GM19467 (cell line): ENCODE measurements around the gene CRELD2.

ENCODE experiments used
- ATAC-seq: cut with Tn5 transposase; IDR thresholded peaks from one replicate; pipeline ENCODE4 v1.9.1; 2021; ENCODE audit warnings: mild to moderate bottlenecking, moderate library complexity; ENCODE audit not compliant: unreplicated experiment

The CRELD2 gene

GRCh38 chr22:49910229-49911155 is 7.9 kb upstream of the CRELD2 start:
- ATAC-seq, result no peak

- no peak for ATAC-seq
Observed at GRCh38 chr22:49911881-49912625, 6.4 kb upstream of the CRELD2 start.

- ATAC-seq, result no peak
Observed at GRCh38 chr22:49913026-49913425, 5.4 kb upstream of the CRELD2 start.

- ATAC-seq, result no peak
Observed at GRCh38 chr22:49913446-49913845, 5.0 kb upstream of the CRELD2 start.

GRCh38 chr22:49914256-49914655 is 4.2 kb upstream of the CRELD2 start:
- no peak for ATAC-seq

GRCh38 chr22:49915610-49916009 is 2.8 kb upstream of the CRELD2 start:
- ATAC-seq, result no peak

GRCh38 chr22:49916831-49917230 is 1.6 kb upstream of the CRELD2 start:
- no peak for ATAC-seq

GRCh38 chr22:49918911-49919881 is 762 bp downstream of the CRELD2 start:
- ATAC-seq, result no peak

GRCh38 chr22:49920859-49921258 is 2.4 kb downstream of the CRELD2 start:
- no peak for ATAC-seq

- no peak for ATAC-seq
Observed at GRCh38 chr22:49921508-49922278, 3.3 kb downstream of the CRELD2 start.

- no peak for ATAC-seq
Observed at GRCh38 chr22:49922484-49922883, 4.0 kb downstream of the CRELD2 start.

- no peak for ATAC-seq
Observed at GRCh38 chr22:49922926-49923325, 4.5 kb downstream of the CRELD2 start.

- no peak for ATAC-seq
Observed at GRCh38 chr22:49923445-49923844, 5.0 kb downstream of the CRELD2 start.

- ATAC-seq, result no peak
Observed at GRCh38 chr22:49924113-49924833, 5.8 kb downstream of the CRELD2 start.

GRCh38 chr22:49925525-49926128 is 7.2 kb downstream of the CRELD2 start:
- ATAC-seq, result no peak

- no peak for ATAC-seq
Observed at GRCh38 chr22:49926916-49927315, 8.5 kb downstream of the CRELD2 start.

- no peak for ATAC-seq
Observed at GRCh38 chr22:49927483-49928184, 9.2 kb downstream of the CRELD2 start.

- ATAC-seq, result no peak
Observed at GRCh38 chr22:49928185-49928495, 9.7 kb downstream of the CRELD2 start.
